ENCODE results near the gene MRPL24. TPM values are rescaled to one million over a fixed set of nuclear protein-coding genes. Genes with fewer than 3 reads are reported as not detected.

MRPL24 gene
- total RNA-seq = 41.8 TPM
- long read RNA-seq, transcript MRPL24-202 (6 exons, 883 nt) = major isoform, 16 of 30 reads
- long read RNA-seq, transcript MRPL24-201 (6 exons, 883 nt) = minor isoform, 7 of 30 reads
- long read RNA-seq, partial matches to known transcripts = 3 of 30 reads
- long read RNA-seq, other reads (novel, unspliced or antisense) = 4 of 30 reads

DNA sequence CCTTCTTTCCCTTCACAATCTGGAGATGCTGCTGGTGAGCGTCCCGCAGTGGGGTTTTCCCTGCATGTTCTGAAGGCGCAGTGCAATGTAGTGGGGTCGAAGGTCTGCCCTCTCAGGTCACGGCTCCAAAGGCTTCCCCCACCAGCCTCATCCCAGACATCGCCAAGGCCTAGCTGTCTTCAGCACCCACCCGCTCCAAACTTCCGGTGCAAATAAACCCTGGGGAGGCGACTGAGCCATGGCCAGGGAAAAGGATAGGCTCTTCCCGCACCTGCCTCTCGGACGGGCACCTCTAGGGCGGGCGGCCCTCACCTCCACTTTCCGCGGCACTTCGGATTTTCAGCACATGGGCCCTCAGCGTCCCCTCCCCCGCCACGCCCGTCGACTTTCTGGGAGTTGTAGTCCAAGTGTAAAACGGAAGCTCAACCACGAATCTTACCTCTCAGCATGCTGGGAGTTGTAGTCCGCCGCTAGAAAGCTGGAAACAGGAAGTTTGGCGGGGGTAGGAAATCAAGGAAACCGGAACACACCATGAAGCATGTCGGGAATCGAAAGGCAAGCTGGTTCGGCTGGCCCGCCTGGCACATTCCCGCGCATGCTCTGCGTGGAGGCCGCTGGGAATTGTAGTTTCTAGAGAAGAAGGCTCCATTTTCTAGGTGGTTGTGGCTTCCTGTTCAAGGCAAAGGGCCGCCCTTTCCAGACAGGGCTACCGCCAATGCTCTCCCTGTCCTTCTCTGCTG, at the start of gene MRPL24:
MRPL24 (minus strand) TSS at position 348 of the 740 bp plus-strand sequence. CDS start 2,384 bp downstream, outside the sequence.
- Histone ChIP-seq H3K27ac (peak within 1 kb of the TSS; percentile 83), H3K36me3 (peaks cover 44% of the 10 kb centered on the region), H3K9me3 (no peaks in the 10 kb centered on the region), H3K4me1 (peaks cover 11% of the 10 kb centered on the region), H3K4me3 (peak within 1 kb of the TSS; percentile 88), H3K27me3 (no peaks in the 10 kb centered on the region)
- ATAC-seq (peak; percentile 96), DNase-seq (peak; percentile 97)
- intact Hi-C loops (cut with DNase I) = no loop called here
- TF ChIP-seq CTCF (IDR thresholded peaks at IDR 0.05) = no peak

- ATAC-seq (no peak), DNase-seq (no peak)
- no peak overlapping the region for H3K27ac ChIP-seq
- H3K36me3 ChIP-seq = peaks cover 87% of the 10 kb centered on the region
- intact Hi-C loops (cut with DNase I) = no loop called here
- H3K27me3 ChIP-seq = no peaks in the 10 kb centered on the region
- no peak overlapping the region for H3K4me3 ChIP-seq
- no peaks in the 10 kb centered on the region for H3K4me1 ChIP-seq
- no peak for TF ChIP-seq CTCF (IDR thresholded peaks at IDR 0.05)
- no peaks in the 10 kb centered on the region for H3K9me3 ChIP-seq
Measured at GRCh38 chr1:156789621-156790318, 48.9 kb upstream of the MRPL24 start.

DNA sequence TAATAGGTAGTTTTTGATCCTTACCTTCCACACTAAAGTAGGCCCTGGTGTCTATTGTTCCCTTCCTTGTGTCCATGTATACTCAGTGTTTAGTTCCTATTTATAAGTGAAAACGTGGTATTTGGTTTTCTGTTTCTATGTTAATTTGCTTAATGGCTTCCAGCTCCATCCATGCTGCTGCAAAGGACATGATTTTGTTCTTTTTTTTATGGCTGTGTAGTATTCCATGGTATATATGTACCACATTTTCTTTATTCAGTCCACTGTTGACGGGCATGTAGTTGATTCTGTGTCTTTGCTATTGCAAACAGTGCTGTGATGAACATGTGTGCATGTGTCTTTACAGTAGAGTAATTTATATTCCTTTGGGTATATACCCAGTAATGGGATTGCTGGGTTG, 47.2 kb upstream of the MRPL24 start:
- Histone ChIP-seq H3K27me3 (no peaks in the 10 kb centered on the region), H3K27ac (no peak overlapping the region), H3K9me3 (no peaks in the 10 kb centered on the region), H3K4me1 (no peaks in the 10 kb centered on the region), H3K4me3 (no peak overlapping the region), H3K36me3 (peaks cover 89% of the 10 kb centered on the region)
- ATAC-seq (no peak), DNase-seq (no peak)
- intact Hi-C loops (cut with DNase I) = no loop called here
- TF ChIP-seq CTCF (IDR thresholded peaks at IDR 0.05) = no peak

DNA sequence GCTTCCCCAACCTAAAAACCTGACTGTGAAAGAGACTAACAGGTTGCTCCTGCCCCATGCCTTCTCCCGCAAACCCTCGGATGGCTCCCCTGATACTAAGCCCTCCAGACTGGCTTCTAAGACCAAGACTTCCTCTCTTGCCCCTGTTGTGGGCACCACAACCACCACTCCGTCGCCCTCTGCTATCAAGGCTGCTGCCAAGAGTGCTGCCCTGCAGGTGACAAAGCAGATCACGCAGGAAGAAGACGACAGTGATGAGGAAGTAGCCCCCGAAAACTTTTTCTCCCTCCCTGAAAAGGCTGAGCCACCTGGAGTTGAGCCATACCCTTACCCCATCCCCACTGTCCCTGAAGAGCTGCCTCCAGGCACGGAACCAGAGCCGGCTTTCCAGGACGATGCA, 45.8 kb upstream of the MRPL24 start:
- no peak for TF ChIP-seq CTCF (IDR thresholded peaks at IDR 0.05)
- no peak for ATAC-seq
- no peak overlapping the region for H3K4me3 ChIP-seq
- no peak for DNase-seq
- intact Hi-C loops (cut with DNase I) = no loop called here
- H3K36me3 ChIP-seq = peaks cover 85% of the 10 kb centered on the region
- H3K9me3 ChIP-seq = no peaks in the 10 kb centered on the region
- H3K4me1 ChIP-seq = peaks cover 8% of the 10 kb centered on the region
- no peak overlapping the region for H3K27ac ChIP-seq
- H3K27me3 ChIP-seq = no peaks in the 10 kb centered on the region

- ATAC-seq (no peak), DNase-seq (no peak)
- Histone ChIP-seq H3K9me3 (no peaks in the 10 kb centered on the region), H3K27ac (no peak overlapping the region), H3K27me3 (no peaks in the 10 kb centered on the region), H3K4me3 (no peak overlapping the region), H3K36me3 (peaks cover 74% of the 10 kb centered on the region), H3K4me1 (peaks cover 12% of the 10 kb centered on the region)
- intact Hi-C loops (cut with DNase I) = no loop called here
- TF ChIP-seq CTCF (IDR thresholded peaks at IDR 0.05) = no peak
Measured at GRCh38 chr1:156785458-156785857, 44.6 kb upstream of the MRPL24 start.
